Measurements from ENCODE around the gene MGAT3.

Gene MGAT3

GRCh38 chr22:39513791-39514190, 57.0 kb downstream of the MGAT3 start (continued):
- TF ChIP-seq PATZ1 (tag by site-specific recombination; IDR thresholded peaks at IDR 0.05) (no peak), ZNF169 (tag by site-specific recombination; IDR thresholded peaks at IDR 0.05) (no peak), ZNF2 (tag by site-specific recombination; IDR thresholded peaks at IDR 0.05) (no peak), ZNF776 (tag by site-specific recombination; IDR thresholded peaks at IDR 0.05; ENCODE audit: borderline replicate concordance) (no peak), ZNF248 (tag by site-specific recombination; IDR thresholded peaks at IDR 0.05) (no peak), ZNF391 (tag by site-specific recombination; IDR thresholded peaks at IDR 0.05; ENCODE audit: borderline replicate concordance, low read depth) (no peak), RBAK (tag by site-specific recombination; IDR thresholded peaks at IDR 0.05) (no peak)

GRCh38 chr22:39514373-39514973, 57.7 kb downstream of the MGAT3 start:
- H3K27ac ChIP-seq (ENCODE audit: extremely low read depth, low read depth, low read length) = no peak overlapping the region
- CTCF ChIA-PET = interaction anchor here (0.5 to 5.4 kb wide), 16 partner anchors 9 to 380 kb away, joined by 3 to 84 read pairs (median 5); partner anchors contain the start of genes MIEF1 and RPS19BP1
- POLR2A ChIA-PET = interaction anchor here (0.5 to 1.2 kb wide), 6 partner anchors 9 to 24 kb away, joined by 3 to 4 read pairs (median 3); partner anchors contain the start of gene MIEF1
- H3K9me3 ChIP-seq (ENCODE audit: control insufficient read depth, insufficient read depth, low read depth, low read length) = no peaks in the 10 kb centered on the region
- H3K4me1 ChIP-seq (ENCODE audit: control insufficient read depth, insufficient read depth, low read length) = 0 out of 2 replicates have a peak, but pooled peaks cover 5% of the 10 kb centered on the region
- TF ChIP-seq ZNF776 (tag by site-specific recombination; IDR thresholded peaks at IDR 0.05; ENCODE audit: borderline replicate concordance) = no peak
- TF ChIP-seq SP7 (tag by site-specific recombination; IDR thresholded peaks at IDR 0.05) = no peak
- TF ChIP-seq CTCF (tag by site-specific recombination; IDR thresholded peaks at IDR 0.05) = peak; percentile 64
- H3K4me3 ChIP-seq (ENCODE audit: low read depth, low read length) = no peak overlapping the region
- peaks cover 56 to 81% of the 10 kb centered on the region in 2 experiments for H3K36me3 ChIP-seq (ENCODE audit: control insufficient read depth in 2 of 2, insufficient read depth in 1 of 2, low read length in 2 of 2)

- CTCF ChIA-PET = interaction anchor here (0.6 to 5.4 kb wide), 15 partner anchors 8 to 348 kb away, joined by 3 to 84 read pairs (median 6); partner anchors contain the start of genes MIEF1 and RPS19BP1
- POLR2A ChIA-PET = interaction anchor here (0.7 to 3.6 kb wide), 7 partner anchors 8 to 25 kb away, joined by 3 to 25 read pairs (median 4); partner anchors contain the start of genes MIEF1 and RPS19BP1
- no peak overlapping the region for H3K27ac ChIP-seq (ENCODE audit: extremely low read depth, low read depth, low read length)
- TF ChIP-seq ZNF701 (tag by site-specific recombination; IDR thresholded peaks at IDR 0.05) (no peak), KLF1 (tag by site-specific recombination; IDR thresholded peaks at IDR 0.05) (no peak), ZNF416 (tag by site-specific recombination; IDR thresholded peaks at IDR 0.05) (no peak), ZNF621 (tag by site-specific recombination; IDR thresholded peaks at IDR 0.05) (no peak), ZNF677 (tag by site-specific recombination; IDR thresholded peaks at IDR 0.05) (no peak), ZNF518A (tag by site-specific recombination; conservative IDR thresholded peaks at IDR 0.05; ENCODE audit: low read depth) (no peak), ATF2 (tag by site-specific recombination; IDR thresholded peaks at IDR 0.05; ENCODE audit: low read depth) (no peak), ZNF585B (tag by site-specific recombination; IDR thresholded peaks at IDR 0.05) (no peak), SALL2 (tag by site-specific recombination; IDR thresholded peaks at IDR 0.05; ENCODE audit: borderline replicate concordance) (no peak)
- no peak overlapping the region for H3K4me3 ChIP-seq (ENCODE audit: low read depth, low read length)
- H3K4me1 ChIP-seq (ENCODE audit: control insufficient read depth, insufficient read depth, low read length) = 0 out of 2 replicates have a peak, but pooled peaks cover 5% of the 10 kb centered on the region
- H3K9me3 ChIP-seq (ENCODE audit: control insufficient read depth, insufficient read depth, low read depth, low read length) = no peaks in the 10 kb centered on the region
- H3K36me3 ChIP-seq (ENCODE audit: control insufficient read depth in 2 of 2, insufficient read depth in 1 of 2, low read length in 2 of 2) = peaks cover 49 to 72% of the 10 kb centered on the region in 2 experiments
Measured at GRCh38 chr22:39515266-39516050, 58.6 kb downstream of the MGAT3 start.
